ENCODE data around the gene SRPK2.
"Not testable (repeated sequence)": the region's sequence is repeated elsewhere in the genome, so short reads cannot be mapped to it uniquely, and the experiment has no call there.

SRPK2 gene

GRCh38 chr7:105297985-105298384 lies 90.7 kb downstream of the SRPK2 start:
- no peak for DNase-seq

GRCh38 chr7:105297309-105297708 lies 91.4 kb downstream of the SRPK2 start:
- DNase-seq = no peak

GRCh38 chr7:105296491-105296890 lies 92.2 kb downstream of the SRPK2 start:
- no peak for DNase-seq

- DNase-seq = no peak
Observed at GRCh38 chr7:105295596-105296352, 92.9 kb downstream of the SRPK2 start.

GRCh38 chr7:105294482-105294881 lies 94.2 kb downstream of the SRPK2 start:
- not testable (repeated sequence) for DNase-seq

GRCh38 chr7:105289704-105290103 lies 99.0 kb downstream of the SRPK2 start:
- DNase-seq = no peak

GRCh38 chr7:105286441-105286840 lies 102.3 kb downstream of the SRPK2 start:
- no peak for DNase-seq

GRCh38 chr7:105285118-105285874 lies 103.4 kb downstream of the SRPK2 start:
- no peak for DNase-seq

- DNase-seq = no peak
Observed at GRCh38 chr7:105284014-105284413, 104.7 kb downstream of the SRPK2 start.

- no peak for DNase-seq
Observed at GRCh38 chr7:105281966-105282365, 106.8 kb downstream of the SRPK2 start.

GRCh38 chr7:105279688-105280007 lies 109.1 kb downstream of the SRPK2 start:
- DNase-seq = no peak

- DNase-seq = no peak
Observed at GRCh38 chr7:105278973-105279687, 109.6 kb downstream of the SRPK2 start.

GRCh38 chr7:105278565-105278964 lies 110.2 kb downstream of the SRPK2 start:
- no peak for DNase-seq

GRCh38 chr7:105277341-105277740 lies 111.4 kb downstream of the SRPK2 start:
- DNase-seq = no peak

- DNase-seq = peak; percentile 11
Observed at GRCh38 chr7:105270117-105270516, 118.6 kb downstream of the SRPK2 start.

- DNase-seq = no peak
Observed at GRCh38 chr7:105269397-105269796, 119.3 kb downstream of the SRPK2 start.

- DNase-seq = peak; percentile 80
Observed at GRCh38 chr7:105268511-105269392, 120.0 kb downstream of the SRPK2 start.

- DNase-seq = no peak
Observed at GRCh38 chr7:105268056-105268455, 120.7 kb downstream of the SRPK2 start.

- DNase-seq = no peak
Observed at GRCh38 chr7:105267244-105267643, 121.5 kb downstream of the SRPK2 start.

- DNase-seq = no peak
Observed at GRCh38 chr7:105264707-105265106, 124.0 kb downstream of the SRPK2 start.

- DNase-seq = peak; percentile 87
Observed at GRCh38 chr7:105261689-105262088, 127.0 kb downstream of the SRPK2 start.

GRCh38 chr7:105260201-105260871 lies 128.4 kb downstream of the SRPK2 start:
- DNase-seq = not testable (repeated sequence)
